ENCODE data around the gene ADK.

GRCh38 chr10:74683067-74683466, 532.0 kb downstream of the ADK start:
- TF ChIP-seq CTCF (conservative IDR thresholded peaks at IDR 0.05; ENCODE audit: low read length) (no peak), EZH2phosphoT487 (IDR thresholded peaks at IDR 0.05; ENCODE audit: borderline replicate concordance) (no peak)

All from Loucy (cell line).